C4-2B (cell line): Measurements from ENCODE around the gene ZFYVE28.

Source experiments
- CTCF ChIP-seq: fragments of 450-650 bp; conservative IDR thresholded peaks from 2 replicates; pipeline ENCODE4 v1.5.1; 2017; ENCODE audit warnings: mild to moderate bottlenecking
- ZFX ChIP-seq: fragments of 450-650 bp; IDR thresholded peaks from 2 replicates; pipeline ENCODE4 v1.6.1; 2017

- TF ChIP-seq CTCF, result no peak
- no peak for TF ChIP-seq ZFX
Measured at GRCh38 chr4:2385516-2385915, 32.9 kb downstream of the ZFYVE28 start.
